Testis (tissue), 3 donors: ENCODE results near the gene ZNF266. TPM values are rescaled to one million over a fixed set of nuclear protein-coding genes. Genes with fewer than 3 reads are reported as not detected.

ENCODE experiments used
- DNase-seq: peaks from one replicate; pipeline ENCODE4 v3.0.0-alpha.2; 2019
- H3K27ac ChIP-seq, 2 donors: fragments of 200-600 bp; sonication (generic); one replicate each; pipeline ENCODE4 v1.5.1; 2019
- H3K27me3 ChIP-seq: fragments of 200-600 bp; sonication (generic); one replicate; pipeline ENCODE4 v1.5.1; 2019
- H3K36me3 ChIP-seq: fragments of 200-600 bp; sonication (generic); one replicate; pipeline ENCODE4 v1.5.1; 2017; ENCODE audit warnings: low read depth; ENCODE audit errors: missing control alignments
- H3K4me1 ChIP-seq: fragments of 200-600 bp; sonication (generic); one replicate; pipeline ENCODE4 v1.5.1; 2019
- H3K4me3 ChIP-seq, 2 donors: fragments of 200-600 bp; sonication (generic); one replicate each; pipeline ENCODE4 v1.5.1; 2017 to 2019
- H3K9me3 ChIP-seq: fragments of 200-600 bp; sonication (generic); one replicate; pipeline ENCODE4 v1.5.1; 2017
- POLR2A ChIP-seq: fragments of 450-650 bp; IDR thresholded peaks from one replicate; pipeline ENCODE4 v1.6.1; 2017; ENCODE audit warnings: antibody characterized with exemption, mild to moderate bottlenecking, moderate library complexity
- WGBS, 2 donors: methylation state at CpG; one replicate each; pipeline ENCODE4 v1.1.5; 2018; 5-methylcytosine and 5-hydroxymethylcytosine counted together
- intact Hi-C: fragments of 100-400 bp; cut with DNase I; formaldehyde crosslinking; loops from one replicate; pipeline ENCODE4 v1.15.1; 2023; ENCODE audit warnings: low total_unique reads
- polyA plus RNA-seq: library from polyadenylated mRNA; stranded (reverse); fragments of 350-450 nt; fragmentation: Illumina TruSeq; extraction: RNeasy Lipid Tissue Mini Kit (QIAGEN cat#74804); gene quantifications from one replicate; pipeline ENCODE4 v1.2.3, GENCODE V29; 2014; ENCODE audit warnings: low read depth, low replicate concordance; ENCODE audit not compliant: insufficient read depth
- total RNA-seq, 2 donors: library from RNA; depleted of rRNA; stranded (reverse); fragments of >200 nt; gene quantifications; one replicate each; pipeline ENCODE4 v1.2.3, GENCODE V29; 2016
- TF ChIP-seq, protein P1 (sequence below), 3 experiments: fragments of 450-650 bp in 2 of 3; fragments of 200-600 bp in 1 of 3; sonication (generic) in 1 of 3; IDR thresholded peaks; one replicate each; pipeline ENCODE4 v1.5.1; 2016 to 2019; ENCODE audit warnings: antibody characterized with exemption in 3 of 3, mild to moderate bottlenecking in 2 of 3, moderate library complexity in 1 of 3

ZNF266 gene
- total and polyA plus RNA-seq, 3 donors from 2014 or later: 18.5 to 43.3 (median 26.5) TPM

DNA sequence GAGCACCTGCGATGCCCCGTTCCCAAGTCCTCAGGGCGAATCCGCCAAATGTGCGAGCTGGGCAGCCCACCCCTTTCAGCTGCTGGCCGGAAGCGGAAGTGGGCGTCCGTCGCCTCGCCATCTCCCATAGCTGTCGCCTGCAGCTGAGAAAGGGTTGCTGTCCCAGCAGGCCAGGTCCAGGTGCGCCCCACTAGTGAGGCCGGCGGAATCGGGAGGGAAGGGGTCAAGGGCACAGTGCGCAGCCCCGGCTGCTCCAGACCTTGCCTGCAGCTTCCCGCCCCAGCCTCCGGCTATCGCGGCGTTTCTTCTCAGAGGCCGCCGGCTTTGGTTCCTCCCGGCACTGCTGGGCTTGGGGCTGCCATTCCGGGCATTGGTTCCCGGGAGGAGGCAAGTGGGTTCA is 72.5 kb downstream of the ZNF266 start, which contains the start of gene ZNF177:
Gene ZNF177, plus strand, starts transcription at position 109 of the 400 bp plus-strand sequence. CDS start 15,299 bp downstream, outside the sequence.
- H3K9me3 ChIP-seq: no peaks in the 10 kb centered on the region
- intact Hi-C loops: no loop called here
- peak; percentile 75 for DNase-seq
- no peak within 1 kb of the TSS for H3K27ac ChIP-seq
- H3K27me3 ChIP-seq: no peaks in the 10 kb centered on the region
- H3K36me3 ChIP-seq: peaks cover 4% of the 10 kb centered on the region
- TF ChIP-seq, protein P1, sequence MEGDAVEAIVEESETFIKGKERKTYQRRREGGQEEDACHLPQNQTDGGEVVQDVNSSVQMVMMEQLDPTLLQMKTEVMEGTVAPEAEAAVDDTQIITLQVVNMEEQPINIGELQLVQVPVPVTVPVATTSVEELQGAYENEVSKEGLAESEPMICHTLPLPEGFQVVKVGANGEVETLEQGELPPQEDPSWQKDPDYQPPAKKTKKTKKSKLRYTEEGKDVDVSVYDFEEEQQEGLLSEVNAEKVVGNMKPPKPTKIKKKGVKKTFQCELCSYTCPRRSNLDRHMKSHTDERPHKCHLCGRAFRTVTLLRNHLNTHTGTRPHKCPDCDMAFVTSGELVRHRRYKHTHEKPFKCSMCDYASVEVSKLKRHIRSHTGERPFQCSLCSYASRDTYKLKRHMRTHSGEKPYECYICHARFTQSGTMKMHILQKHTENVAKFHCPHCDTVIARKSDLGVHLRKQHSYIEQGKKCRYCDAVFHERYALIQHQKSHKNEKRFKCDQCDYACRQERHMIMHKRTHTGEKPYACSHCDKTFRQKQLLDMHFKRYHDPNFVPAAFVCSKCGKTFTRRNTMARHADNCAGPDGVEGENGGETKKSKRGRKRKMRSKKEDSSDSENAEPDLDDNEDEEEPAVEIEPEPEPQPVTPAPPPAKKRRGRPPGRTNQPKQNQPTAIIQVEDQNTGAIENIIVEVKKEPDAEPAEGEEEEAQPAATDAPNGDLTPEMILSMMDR (IDR thresholded peaks at IDR 0.05): no peak
- no peak for TF ChIP-seq POLR2A
- H3K4me3 ChIP-seq: peak within 1 kb of the TSS; percentile 32 to 57
- 0% methylated on average over 22 to 28 of the region's 28 CpGs for WGBS, 2 donors
- no peaks in the 10 kb centered on the region for H3K4me1 ChIP-seq

Other genes with a start within 250 kb of the ZNF266 start
- under 1 TPM in 1 of 2 donors, not detected in 1; 0.06 TPM for gene OR7D4, start 216.0 kb downstream of the ZNF266 start, total RNA-seq
- gene OR7D4, start 216.0 kb downstream of the ZNF266 start, polyA plus RNA-seq: not detected
- gene OR7E24, start 184.6 kb downstream of the ZNF266 start, total RNA-seq: 1 to 10 TPM in 1 of 2 donors, under 1 TPM in 1; 0.62 to 1.5 TPM
- gene OR7E24, start 184.6 kb downstream of the ZNF266 start, polyA plus RNA-seq: 2.3 TPM
- gene ZNF699, start 125.7 kb downstream of the ZNF266 start, total RNA-seq: 10 to 100 TPM; 11.9 to 12.0 TPM
- 2.2 TPM for gene ZNF699, start 125.7 kb downstream of the ZNF266 start, polyA plus RNA-seq
- gene ZNF559, start 111.4 kb downstream of the ZNF266 start, total RNA-seq: 10 to 100 TPM; 48.4 to 49.7 TPM
- gene ZNF559, start 111.4 kb downstream of the ZNF266 start, polyA plus RNA-seq: 15.4 TPM
- gene ZNF177, start 72.6 kb downstream of the ZNF266 start, total RNA-seq: 10 to 100 TPM; 11.9 to 20.7 TPM
- 16.5 TPM for gene ZNF177, start 72.6 kb downstream of the ZNF266 start, polyA plus RNA-seq
- gene ZNF560, start 63.0 kb upstream of the ZNF266 start, total RNA-seq: 10 to 100 TPM; 13.1 to 15.4 TPM
- 8.0 TPM for gene ZNF560, start 63.0 kb upstream of the ZNF266 start, polyA plus RNA-seq
- 10 to 100 TPM; 13.8 to 13.9 TPM for gene ZNF426, start 103.1 kb upstream of the ZNF266 start, total RNA-seq
- 5.7 TPM for gene ZNF426, start 103.1 kb upstream of the ZNF266 start, polyA plus RNA-seq
- 10 to 100 TPM; 20.8 to 26.4 TPM for gene ZNF121, start 148.9 kb upstream of the ZNF266 start, total RNA-seq
- gene ZNF121, start 148.9 kb upstream of the ZNF266 start, polyA plus RNA-seq: 4.1 TPM
- 10 to 100 TPM; 19.3 to 37.7 TPM for gene ZNF561, start 185.7 kb upstream of the ZNF266 start, total RNA-seq
- gene ZNF561, start 185.7 kb upstream of the ZNF266 start, polyA plus RNA-seq: 16.9 TPM
- gene ZNF562, start 239.5 kb upstream of the ZNF266 start, total RNA-seq: 10 to 100 TPM; 16.9 to 17.4 TPM
- 7.4 TPM for gene ZNF562, start 239.5 kb upstream of the ZNF266 start, polyA plus RNA-seq